Fibroblast of lung (primary cell): ENCODE data around the gene UBQLN4.

Source experiments
- EZH2 ChIP-seq: IDR thresholded peaks from 2 replicates; pipeline ENCODE4 v1.5.1; 2012; ENCODE audit warnings: low read length, control low read depth, mild to moderate bottlenecking; ENCODE audit errors: missing control alignments
- TF ChIP-seq, protein P1 (sequence below), 2 donors: IDR thresholded peaks in 1 of 2; conservative IDR thresholded peaks in 1 of 2; 1 replicate in 1 of 2; 2 replicates in 1 of 2; pipeline ENCODE4 v1.5.1; 2011 to 2012; ENCODE audit warnings: low read length in 2 of 2, control low read depth in 1 of 2, inconsistent platforms in 1 of 2, low read depth in 1 of 2, mild to moderate bottlenecking in 1 of 2

DNA sequence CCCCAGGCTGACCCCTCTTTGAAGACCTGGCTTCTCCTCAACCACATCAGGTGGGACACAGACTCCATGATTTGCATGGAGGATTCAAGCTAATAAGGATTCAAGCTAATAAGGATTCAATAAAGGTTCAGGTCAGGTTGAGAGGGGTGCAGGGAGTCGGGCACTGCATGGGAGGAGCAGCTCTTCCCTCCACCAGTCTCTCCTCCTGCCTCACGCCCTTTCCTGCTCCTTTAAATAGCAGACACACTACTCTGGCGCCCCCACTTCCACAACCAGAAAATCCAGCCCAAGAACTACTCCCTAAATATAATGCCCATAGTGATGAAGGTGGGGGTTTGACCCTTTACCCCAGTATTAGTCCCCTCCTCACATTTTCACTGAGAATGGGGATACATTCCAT is 21.6 kb upstream of the UBQLN4 start:
- TF ChIP-seq, protein P1, sequence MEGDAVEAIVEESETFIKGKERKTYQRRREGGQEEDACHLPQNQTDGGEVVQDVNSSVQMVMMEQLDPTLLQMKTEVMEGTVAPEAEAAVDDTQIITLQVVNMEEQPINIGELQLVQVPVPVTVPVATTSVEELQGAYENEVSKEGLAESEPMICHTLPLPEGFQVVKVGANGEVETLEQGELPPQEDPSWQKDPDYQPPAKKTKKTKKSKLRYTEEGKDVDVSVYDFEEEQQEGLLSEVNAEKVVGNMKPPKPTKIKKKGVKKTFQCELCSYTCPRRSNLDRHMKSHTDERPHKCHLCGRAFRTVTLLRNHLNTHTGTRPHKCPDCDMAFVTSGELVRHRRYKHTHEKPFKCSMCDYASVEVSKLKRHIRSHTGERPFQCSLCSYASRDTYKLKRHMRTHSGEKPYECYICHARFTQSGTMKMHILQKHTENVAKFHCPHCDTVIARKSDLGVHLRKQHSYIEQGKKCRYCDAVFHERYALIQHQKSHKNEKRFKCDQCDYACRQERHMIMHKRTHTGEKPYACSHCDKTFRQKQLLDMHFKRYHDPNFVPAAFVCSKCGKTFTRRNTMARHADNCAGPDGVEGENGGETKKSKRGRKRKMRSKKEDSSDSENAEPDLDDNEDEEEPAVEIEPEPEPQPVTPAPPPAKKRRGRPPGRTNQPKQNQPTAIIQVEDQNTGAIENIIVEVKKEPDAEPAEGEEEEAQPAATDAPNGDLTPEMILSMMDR (conservative IDR thresholded peaks at IDR 0.05 in 1 of 2, IDR thresholded peaks at IDR 0.05 in 1 of 2; ENCODE audit: low read depth in 1 of 2, low read length in 2 of 2), result no peak
- TF ChIP-seq EZH2, result no peak
